ENCODE measurements around the gene LRRC3C.

LRRC3C gene

GRCh38 chr17:39903158-39903884, 24.2 kb upstream of the LRRC3C start:
- no peak for DNase-seq (ENCODE audit: low read depth)
- H3K4me3 ChIP-seq (replicated peaks; ENCODE audit: low read depth, low read length), result no peak overlapping the region
- TF ChIP-seq, protein P1, sequence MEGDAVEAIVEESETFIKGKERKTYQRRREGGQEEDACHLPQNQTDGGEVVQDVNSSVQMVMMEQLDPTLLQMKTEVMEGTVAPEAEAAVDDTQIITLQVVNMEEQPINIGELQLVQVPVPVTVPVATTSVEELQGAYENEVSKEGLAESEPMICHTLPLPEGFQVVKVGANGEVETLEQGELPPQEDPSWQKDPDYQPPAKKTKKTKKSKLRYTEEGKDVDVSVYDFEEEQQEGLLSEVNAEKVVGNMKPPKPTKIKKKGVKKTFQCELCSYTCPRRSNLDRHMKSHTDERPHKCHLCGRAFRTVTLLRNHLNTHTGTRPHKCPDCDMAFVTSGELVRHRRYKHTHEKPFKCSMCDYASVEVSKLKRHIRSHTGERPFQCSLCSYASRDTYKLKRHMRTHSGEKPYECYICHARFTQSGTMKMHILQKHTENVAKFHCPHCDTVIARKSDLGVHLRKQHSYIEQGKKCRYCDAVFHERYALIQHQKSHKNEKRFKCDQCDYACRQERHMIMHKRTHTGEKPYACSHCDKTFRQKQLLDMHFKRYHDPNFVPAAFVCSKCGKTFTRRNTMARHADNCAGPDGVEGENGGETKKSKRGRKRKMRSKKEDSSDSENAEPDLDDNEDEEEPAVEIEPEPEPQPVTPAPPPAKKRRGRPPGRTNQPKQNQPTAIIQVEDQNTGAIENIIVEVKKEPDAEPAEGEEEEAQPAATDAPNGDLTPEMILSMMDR (IDR thresholded peaks at IDR 0.05; ENCODE audit: low read length, missing control alignments), result no peak

GRCh38 chr17:39904990-39905288, 22.6 kb upstream of the LRRC3C start:
- TF ChIP-seq, protein P1 (IDR thresholded peaks at IDR 0.05; ENCODE audit: low read length, missing control alignments), result no peak
- no peak overlapping the region for H3K4me3 ChIP-seq (replicated peaks; ENCODE audit: low read depth, low read length)
- no peak for DNase-seq (ENCODE audit: low read depth)

GRCh38 chr17:39908789-39909352, 18.7 kb upstream of the LRRC3C start:
- no peak for DNase-seq (ENCODE audit: low read depth)
- TF ChIP-seq, protein P1 (IDR thresholded peaks at IDR 0.05; ENCODE audit: low read length, missing control alignments), result no peak
- H3K4me3 ChIP-seq (replicated peaks; ENCODE audit: low read depth, low read length), result no peak overlapping the region

GRCh38 chr17:39913989-39914388, 13.5 kb upstream of the LRRC3C start:
- TF ChIP-seq, protein P1 (IDR thresholded peaks at IDR 0.05; ENCODE audit: low read length, missing control alignments), result no peak
- no peak overlapping the region for H3K4me3 ChIP-seq (replicated peaks; ENCODE audit: low read depth, low read length)
- no peak for DNase-seq (ENCODE audit: low read depth)

- TF ChIP-seq, protein P1 (IDR thresholded peaks at IDR 0.05; ENCODE audit: low read length, missing control alignments), result no peak
- DNase-seq (ENCODE audit: low read depth), result no peak
- H3K4me3 ChIP-seq (replicated peaks; ENCODE audit: low read depth, low read length), result no peak overlapping the region
These were observed 12.0 kb upstream of the LRRC3C start for GRCh38 chr17:39915559-39915958.

DNA sequence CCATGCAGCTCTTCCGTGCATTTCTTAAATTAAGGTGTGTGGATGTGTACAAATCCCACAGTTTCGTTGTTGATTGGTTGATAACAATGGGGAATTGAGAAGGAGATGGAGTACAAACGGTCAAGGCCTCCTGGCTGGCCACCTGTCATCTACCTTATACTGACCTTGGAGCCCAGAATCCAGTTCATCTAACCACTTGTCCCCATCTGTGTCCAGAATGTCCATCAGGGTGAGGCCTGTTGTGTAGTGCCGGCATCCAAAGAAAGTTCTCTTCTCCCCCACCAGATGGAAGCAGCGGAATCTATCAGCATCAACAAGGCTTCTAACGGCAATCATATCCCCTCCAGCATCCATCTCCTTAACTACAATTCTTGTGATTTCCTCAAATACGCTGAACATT, 10.6 kb upstream of the LRRC3C start:
- no peak for DNase-seq (ENCODE audit: low read depth)
- TF ChIP-seq, protein P1 (IDR thresholded peaks at IDR 0.05; ENCODE audit: low read length, missing control alignments), result peak; percentile 6
- H3K4me3 ChIP-seq (replicated peaks; ENCODE audit: low read depth, low read length), result no peak overlapping the region
